GM21717 (cell line): ENCODE results near the gene DNAJC1.
A peak's percentile ranks its signal among the peaks of the same experiment; 100 is the strongest.
"Not testable (repeated sequence)": the region's sequence is repeated elsewhere in the genome, so short reads cannot be mapped to it uniquely, and the experiment has no call there.

ENCODE experiments used
- ATAC-seq: cut with Tn5 transposase; IDR thresholded peaks from one replicate; pipeline ENCODE4 v1.9.1; 2021; ENCODE audit warnings: mild to moderate bottlenecking, moderate library complexity; ENCODE audit not compliant: unreplicated experiment

The DNAJC1 gene

DNA sequence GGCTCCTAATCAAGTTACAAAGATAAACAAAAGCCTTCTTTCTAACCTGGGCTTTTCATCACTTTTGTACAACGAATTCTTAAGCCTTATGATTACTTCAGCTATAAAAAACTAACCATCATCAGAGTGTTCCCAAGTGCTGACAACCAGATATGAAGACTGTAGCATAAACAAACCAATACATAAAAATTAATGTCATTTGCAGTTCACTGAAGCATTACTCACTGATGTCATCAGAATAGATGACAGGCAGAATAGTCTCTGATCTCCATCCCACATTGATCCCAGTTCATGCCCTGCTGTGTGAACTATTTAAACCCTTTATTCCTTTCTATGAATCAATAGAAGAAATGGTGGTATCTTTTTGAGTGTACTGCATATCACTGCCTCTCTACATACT lies 84.4 kb downstream of the DNAJC1 start:
- no peak for ATAC-seq

DNA sequence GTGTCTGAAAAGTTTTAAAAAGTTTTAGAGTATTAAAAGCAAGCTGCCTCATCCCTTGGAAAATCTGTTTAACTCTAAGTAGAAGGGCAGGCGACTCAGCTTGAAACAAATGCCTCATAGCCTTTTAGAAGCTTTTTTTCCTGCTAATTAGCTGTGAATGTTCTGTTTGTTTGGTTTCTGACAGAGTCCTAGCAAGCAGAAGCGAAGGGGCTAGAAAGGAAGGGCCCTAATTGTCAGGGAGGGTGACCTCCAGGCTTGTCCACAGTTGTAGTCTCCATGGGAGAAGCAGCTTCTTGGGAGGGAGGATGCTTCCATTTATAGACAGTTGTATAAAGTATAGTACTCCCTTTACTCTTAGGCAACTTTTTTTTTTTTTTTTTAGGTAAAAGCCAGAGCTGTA lies 90.9 kb downstream of the DNAJC1 start:
- no peak for ATAC-seq

DNA sequence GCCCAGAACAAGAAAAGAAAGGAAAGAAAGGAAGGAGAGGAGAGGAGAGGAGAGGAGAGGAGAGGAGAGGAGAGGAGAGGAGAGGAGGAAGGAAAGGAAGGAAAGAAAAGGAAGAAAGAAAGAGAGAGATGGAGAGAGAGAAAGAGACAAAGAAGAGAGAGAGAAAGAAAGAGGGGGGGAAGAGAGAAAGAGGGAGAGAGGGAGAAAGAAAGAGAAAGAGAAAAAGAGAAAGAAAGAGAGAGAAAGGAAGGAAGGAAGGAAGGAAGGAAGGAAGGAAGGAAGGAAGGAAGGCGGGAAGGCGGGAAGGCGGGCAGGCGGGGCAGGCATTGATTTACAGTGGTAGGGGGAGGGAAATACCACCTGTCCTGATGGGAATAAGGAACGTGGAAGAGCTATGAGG lies 92.7 kb downstream of the DNAJC1 start:
- ATAC-seq = no peak

DNA sequence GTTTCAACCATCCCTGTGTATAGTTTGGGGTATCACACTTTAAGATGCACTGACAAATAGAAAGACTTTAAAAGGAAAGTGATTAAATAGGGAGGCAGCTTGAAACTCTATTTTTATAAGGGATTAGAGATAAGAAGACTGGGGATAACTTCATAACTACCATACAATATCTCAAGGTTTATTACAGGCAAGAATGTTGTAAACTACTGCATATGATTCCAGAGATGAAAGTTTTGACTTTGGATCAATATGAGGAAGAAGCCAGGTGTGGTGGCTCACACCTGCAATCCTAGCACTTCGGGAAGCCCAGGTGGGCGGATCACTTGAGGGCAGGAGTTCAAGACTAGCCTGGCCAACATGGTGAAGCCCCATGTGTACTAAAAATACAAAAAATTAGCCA lies 96.1 kb downstream of the DNAJC1 start:
- no peak for ATAC-seq

DNA sequence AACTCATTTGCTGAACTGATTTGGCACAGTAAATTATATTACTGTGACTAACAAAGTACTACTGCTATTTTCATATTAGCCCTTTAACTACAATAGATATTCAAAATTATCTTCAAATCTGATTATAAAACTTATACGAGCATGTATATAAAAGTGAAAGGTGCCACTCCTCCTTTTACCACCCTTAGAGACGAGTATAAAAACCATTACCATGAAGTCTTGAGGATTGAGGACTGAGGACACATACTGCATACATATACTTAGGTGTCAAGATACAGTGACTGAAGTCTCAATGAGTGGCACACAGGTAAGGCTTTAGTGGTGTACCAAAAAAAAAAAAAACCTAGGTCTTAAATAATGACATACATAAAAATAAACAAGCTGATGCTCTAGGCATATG lies 98.6 kb downstream of the DNAJC1 start:
- ATAC-seq = no peak

DNA sequence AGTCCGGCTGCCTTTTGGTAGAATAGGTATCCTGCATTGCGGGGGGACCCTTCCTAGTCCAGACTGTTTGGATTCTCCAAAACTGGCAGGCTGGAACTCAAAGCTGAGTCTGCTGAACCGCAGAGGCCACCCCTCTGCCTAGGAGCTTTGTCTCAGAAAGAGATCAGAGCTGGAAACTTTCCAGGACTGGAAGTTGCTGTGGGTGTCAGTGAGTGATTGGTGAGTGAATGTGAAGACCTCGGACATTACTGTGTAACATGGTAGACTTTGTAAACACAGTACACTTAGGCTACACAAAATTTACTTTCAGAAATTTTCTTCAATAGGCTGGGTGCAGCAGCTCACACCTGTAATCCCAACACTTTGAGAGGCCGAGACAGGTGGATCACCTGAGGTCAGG lies 103.8 kb downstream of the DNAJC1 start:
- ATAC-seq = no peak

DNA sequence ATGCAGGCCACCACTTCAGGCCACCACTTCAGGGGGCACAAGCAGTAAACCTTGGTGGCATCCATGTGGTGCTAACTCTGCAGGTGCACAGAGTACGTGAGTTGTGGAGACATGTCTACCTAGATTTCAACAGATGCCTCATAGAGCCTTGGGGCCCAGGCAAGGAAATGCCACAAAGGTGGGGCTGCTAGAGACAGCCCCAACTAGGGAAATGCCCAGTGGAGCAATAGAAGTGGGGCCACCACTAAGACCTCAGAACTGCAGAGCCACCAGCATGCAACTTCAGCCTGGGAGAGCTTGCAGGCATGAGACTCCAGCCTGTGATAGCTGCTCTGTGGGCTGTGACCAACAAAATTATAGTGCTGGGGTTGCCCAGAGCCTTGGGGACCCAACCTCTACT lies 107.6 kb downstream of the DNAJC1 start:
- ATAC-seq = no peak

DNA sequence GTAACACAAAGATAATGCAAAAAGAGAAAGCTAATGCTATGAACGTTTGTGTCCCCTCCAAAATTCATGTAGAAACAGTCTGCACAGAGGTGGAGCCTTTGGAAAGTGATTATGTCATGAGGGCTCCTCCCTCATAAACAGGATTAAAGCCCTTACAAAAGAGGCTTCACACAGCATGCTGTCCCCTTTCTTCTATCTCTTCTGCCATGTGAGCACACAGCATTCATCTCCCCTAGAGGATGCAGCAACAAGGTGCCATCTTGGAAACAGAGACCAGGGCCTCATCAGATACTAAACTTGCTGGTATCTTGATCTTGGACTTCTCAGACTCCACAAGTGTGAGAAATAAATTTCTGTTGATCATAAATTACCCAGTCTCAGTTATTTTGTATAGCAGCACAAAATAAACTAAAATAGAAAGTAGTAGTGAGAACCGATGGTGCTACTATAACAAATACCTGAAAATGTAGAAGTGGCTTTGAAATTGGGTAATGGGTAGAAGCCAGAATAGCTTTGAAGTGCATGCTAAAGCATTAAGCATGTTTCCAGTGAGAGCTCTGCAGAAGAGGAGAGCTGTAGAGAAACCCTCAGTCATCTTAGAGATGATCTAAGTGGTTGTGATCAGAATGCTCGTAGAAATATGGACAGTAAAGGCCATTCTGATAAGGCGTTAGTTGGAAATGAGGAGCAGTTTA lies 108.7 kb downstream of the DNAJC1 start:
- no peak for ATAC-seq

DNA sequence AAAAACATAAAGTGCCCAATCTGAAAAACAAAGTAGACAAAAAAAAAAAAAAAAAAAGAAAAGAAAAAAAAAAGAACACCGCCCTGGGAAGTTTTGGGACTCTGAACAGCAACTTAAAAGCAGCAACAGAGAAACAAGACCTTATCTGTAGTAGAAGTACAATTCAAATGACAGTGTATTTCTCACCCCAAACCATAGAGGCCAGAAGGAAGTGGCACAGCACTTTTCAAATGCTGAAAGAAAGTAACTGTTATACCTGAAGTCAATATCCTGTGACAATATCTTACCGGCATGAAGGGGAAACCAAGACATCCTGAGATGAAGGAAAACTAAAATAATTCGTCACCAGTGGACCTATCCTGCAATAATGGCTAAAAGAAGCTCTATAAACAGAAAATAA lies 112.1 kb downstream of the DNAJC1 start:
- no peak for ATAC-seq

DNA sequence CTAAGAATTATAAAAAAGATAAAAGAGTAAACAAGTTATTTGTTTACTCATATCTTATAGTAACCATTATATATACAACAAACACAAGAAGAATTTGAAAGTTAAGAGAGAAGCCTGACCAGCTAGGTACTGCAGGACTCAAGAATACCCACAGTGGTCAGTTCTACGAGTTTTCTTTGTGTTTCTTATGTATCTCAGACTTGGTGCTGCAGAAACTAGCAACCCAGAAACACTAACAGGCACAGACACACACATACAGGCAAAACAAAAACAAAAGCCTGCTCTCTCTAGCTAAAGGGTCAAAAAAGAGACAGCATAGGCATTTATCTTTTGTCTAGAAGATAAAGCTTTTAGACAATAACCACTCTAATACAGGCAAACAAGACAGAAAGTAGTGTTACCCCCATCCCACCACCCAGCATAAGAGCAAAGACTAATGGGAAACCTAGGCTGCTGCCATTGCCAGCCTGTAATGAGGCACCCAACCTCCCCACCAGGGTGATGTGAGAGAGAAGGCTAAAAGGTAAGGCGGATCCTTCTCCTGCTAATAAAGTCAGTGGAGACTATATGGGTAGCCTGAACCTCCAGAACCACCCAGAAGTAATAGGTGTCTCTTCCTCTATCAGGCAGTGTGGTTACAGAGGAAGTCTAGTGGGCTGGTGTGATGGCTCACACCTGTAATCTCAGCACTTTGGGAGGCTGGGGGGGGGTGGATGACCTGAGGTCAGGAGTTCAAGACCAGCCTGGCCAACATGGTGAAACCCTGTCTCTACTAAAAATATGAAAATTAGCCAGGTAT lies 113.9 kb downstream of the DNAJC1 start:
- ATAC-seq = no peak

DNA sequence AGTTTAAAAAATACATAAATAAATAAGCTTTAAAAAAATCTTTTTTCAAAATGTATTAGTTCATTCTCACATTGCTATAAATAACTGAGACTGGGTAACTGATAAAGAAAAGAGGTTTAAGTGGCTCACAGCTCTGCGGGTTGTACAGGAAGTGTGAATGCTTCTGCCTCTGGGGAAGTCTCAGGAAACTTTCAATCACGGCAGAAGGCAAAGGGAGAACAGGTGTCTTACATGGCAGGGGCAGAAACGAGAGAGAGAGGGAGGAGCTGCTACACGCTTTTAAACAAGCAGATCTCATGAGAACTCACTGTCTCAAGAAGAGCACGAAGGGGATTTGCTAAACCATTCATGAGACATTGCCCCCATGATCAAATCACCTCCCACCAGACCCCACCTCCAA lies 114.6 kb downstream of the DNAJC1 start:
- peak; percentile 98 for ATAC-seq

DNA sequence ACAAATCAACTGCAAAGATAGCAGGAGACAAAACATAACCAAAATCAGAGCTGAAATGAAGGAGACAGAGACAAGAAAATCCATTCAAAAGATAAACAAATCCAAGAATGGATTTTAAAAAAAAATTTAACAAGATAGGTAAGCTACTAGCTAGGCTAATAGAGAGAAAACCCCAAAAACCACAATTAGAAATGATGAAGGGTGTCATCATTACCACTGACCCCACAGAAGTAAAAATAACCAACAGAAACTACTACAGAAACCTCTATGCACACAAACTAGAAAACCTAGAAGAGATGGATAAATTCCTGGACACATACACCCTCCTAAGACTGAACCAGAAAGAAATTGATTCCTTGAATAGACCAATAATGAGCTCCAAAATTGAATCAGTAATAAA lies 117.6 kb downstream of the DNAJC1 start:
- ATAC-seq = no peak

DNA sequence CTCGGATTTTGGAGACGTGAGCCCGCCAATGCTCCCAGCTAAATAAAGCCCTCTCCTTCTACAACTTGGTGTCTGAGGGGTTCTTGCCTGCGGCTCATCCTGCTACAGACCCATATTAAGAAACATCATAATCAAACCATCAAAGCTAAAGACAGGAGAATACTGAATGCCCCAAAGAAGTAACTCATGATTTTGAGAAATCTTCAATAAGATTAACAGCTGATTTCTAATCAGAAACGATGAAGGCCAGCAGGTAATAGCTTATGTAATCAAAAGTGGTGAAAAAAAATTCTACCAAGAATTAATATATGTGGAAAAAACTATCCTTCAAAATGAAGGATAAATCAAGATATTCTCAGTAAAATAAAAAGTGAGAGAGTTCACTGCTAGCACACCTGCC lies 130.3 kb downstream of the DNAJC1 start:
- no peak for ATAC-seq

DNA sequence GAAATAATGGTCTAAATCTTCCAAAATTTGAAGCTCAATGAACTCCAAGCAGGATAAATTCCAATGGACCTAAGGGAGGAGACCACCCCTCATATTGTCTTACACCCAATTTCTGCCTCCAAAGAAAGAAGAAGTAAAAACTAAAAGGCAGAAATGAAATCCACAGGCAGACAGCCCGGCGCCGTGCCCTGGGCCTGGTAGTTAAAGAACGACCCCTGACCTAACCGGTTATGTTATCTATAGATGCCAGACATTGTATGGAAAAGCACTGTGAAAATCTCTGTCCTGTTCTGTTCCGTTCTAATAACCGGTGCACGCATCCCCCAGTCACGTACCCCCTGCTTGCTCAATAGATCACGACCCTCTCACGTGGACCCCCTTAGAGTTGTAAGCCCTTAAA lies 130.8 kb downstream of the DNAJC1 start:
- not testable (repeated sequence) for ATAC-seq

DNA sequence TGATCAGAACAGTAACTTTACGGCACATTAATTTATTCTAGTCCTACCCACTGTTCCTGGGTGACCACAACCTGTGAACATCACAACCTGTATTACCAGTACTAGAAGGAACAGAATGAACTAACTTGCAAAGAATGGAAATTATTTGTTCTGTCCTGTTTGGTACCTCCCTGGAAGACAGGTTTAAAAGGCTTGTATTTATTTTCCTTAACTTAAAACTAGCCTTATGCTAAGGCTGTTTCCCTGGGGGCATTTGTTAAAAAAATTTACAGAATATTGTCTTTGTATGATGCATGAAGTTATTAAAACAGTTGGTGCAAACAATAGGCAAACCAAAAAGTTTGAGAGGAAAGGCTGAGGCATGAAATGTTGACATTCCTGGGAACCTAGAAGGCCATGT lies 132.7 kb downstream of the DNAJC1 start:
- ATAC-seq = no peak

DNA sequence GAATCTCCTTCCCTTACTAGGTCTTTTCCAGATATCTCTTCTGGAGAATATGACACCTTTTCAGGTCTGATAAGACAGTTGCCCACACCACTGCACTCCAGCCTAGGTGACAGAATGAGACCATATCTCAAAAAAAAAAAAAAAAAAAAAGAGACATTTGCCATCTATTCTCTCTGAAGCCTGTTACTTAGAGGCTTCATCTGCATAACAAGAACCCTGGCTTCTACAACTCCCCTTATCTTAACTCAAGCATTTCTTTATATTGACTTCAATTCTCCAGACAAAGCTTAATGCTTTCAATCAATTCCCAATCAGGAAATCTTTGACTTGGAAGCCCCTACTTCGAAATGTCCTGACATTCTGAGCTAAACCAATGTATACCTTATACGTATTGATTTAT lies 134.4 kb downstream of the DNAJC1 start:
- ATAC-seq = not testable (repeated sequence)

DNA sequence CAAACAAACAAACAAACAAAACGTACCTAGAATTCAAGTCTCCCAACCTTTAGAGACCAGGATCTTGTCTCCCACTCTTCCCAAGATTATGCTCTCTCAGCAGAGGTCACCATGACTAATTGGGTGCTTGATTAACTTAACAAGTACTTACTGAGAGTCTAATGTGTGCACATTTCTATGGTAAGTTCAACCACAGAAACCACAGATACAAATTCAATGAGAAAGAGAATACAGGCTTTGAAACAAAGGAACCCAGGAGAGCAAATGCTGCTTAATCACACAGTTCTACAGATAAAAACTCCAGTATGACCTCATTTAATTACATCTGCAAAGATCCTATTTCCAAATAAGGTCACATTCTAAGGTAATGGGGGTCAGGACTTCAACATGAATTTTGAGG lies 142.8 kb downstream of the DNAJC1 start:
- ATAC-seq = no peak

DNA sequence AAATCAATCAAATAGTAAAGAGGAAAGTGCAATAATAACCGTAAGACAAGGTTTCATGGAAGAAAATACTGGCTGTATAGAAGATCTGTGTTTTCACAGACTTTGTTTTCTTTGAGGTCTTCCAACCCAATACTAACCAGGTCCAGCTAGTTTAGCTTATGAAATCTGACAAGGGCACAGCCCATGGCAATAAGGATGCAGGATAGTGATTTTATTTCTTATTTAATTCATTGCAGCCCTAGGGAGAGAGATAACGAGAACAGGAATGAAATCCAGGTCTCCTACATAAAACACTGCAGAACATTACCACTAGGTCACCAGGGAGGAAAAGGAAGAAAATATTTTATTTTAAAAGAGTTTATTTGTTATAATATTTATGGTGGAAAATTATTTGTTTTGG lies 145.1 kb downstream of the DNAJC1 start:
- no peak for ATAC-seq

DNA sequence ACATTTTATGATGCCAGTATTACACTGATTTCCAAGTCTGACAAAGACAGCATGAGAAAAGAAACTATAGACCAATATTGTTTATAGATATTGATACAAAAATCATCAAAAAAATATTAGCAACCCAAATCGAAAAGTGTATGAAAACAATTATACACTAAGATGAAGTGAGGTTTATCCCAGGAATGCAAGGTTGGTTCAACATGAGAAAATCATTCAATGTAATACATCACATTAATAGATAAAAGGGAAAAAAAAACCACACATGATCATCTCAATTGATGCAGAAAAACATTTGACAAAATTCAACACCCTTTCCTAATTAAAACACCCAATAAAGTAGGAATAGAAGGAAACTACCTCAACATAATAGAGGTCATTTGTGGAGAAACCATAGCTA lies 153.9 kb downstream of the DNAJC1 start:
- no peak for ATAC-seq

DNA sequence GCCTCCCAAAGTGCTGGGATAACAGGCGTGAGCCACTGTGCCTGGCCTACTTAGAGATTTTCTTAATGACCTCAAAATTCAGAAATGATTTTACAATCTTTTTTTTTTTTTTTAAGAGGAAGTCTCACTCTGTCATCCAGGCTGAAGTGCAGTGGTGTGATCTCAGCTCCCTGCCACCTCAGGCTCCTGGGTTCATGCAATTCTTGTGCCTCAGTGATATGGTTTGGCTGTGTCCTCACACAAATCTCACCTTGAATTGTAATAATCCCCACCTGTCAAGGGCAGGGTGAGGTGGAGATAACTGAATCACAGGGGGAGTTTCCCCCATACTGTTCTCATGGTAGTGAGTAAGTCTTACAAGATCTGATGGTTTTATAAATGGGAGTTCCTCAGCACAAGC lies 159.9 kb downstream of the DNAJC1 start:
- no peak for ATAC-seq

DNA sequence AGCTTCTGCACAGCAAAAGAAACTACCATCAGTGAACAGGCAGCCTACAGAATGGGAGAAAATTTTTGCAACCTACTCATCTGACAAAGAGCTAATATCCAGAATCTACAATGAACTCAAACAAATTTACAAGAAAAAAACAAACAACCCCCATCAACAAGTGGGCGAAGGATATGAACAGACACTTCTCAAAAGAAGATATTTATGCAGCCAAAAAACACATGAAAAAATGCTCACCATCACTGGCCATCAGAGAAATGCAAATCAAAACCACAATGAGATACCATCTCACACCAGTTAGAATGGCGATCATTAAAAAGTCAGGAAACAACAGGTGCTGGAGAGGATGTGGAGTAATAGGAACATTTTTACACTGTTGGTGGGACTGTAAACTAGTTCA lies 162.3 kb downstream of the DNAJC1 start:
- ATAC-seq = not testable (repeated sequence)

DNA sequence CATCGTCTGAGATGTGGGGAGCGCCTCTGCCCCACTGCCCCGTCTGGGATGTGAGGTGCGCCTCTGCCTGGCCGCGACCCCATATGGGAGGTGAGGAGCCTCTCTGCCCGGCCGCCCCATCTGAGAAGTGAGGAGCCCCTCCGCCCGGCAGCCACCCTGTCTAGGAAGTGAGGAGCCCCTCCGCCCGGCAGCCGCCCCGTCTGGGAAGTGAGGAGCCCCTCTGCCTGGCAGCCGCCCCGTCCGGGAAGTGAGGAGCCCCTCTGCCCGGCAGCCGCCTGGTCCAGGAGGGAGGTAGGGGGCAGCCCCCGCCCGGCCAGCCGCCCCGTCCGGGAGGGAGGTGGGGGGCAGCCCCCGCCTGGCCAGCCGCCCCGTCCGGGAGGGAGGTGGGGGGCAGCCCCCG lies 166.0 kb downstream of the DNAJC1 start:
- not testable (repeated sequence) for ATAC-seq

DNA sequence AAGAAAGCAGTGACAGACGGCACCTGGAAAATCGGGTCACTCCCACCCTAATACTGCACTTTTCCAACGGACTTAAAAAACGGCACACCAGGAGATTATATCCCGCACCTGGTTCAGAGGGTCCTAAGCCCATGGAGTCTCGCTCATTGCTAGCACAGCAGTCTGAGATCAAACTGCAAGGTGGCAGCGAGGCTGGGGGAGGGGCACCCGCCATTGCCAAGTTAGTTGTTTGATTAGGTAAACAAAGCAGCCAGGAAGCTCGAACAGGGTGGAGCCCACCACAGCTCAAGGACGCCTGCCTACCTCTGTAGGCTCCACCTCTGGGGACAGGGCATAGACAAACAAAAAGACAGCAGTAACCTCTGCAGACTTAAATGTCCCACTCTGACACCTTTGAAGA lies 169.0 kb downstream of the DNAJC1 start:
- ATAC-seq = not testable (repeated sequence)
